Measurements from ENCODE around the gene HECTD3.
"Not testable (repeated sequence)": the region's sequence is repeated elsewhere in the genome, so short reads cannot be mapped to it uniquely, and the experiment has no call there.

Gene HECTD3

GRCh38 chr1:45013551-45014209 is 2.6 kb upstream of the HECTD3 start:
- DNase-seq: no peak

DNA sequence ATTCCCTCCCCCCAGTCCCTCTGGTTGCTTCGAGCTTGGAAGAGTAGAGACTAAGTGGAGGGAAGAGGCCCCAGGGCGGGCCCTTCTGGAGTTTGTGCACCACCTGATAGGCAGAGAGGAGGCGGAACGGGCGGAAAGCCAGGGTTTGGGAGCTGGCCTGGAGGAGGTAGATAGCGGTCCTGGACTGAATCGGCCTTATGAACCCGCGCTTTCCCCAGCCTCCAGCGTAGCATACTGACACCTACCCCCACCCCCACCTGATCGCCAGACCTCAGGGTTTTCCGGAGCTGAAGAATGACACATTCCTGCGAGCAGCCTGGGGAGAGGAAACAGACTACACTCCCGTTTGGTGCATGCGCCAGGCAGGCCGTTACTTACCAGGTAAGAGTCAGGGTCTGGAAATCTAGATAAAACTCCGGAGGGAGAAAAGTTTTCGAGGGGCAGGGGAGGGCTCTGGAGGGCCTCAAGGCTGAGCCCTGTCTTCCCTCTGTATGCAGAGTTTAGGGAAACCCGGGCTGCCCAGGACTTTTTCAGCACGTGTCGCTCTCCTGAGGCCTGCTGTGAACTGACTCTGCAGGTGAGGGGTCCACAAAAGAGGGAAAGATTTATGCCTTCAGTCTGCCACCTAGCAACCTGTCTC is 1.6 kb upstream of the HECTD3 start:
- DNase-seq: peak; percentile 22 to 62

DNA sequence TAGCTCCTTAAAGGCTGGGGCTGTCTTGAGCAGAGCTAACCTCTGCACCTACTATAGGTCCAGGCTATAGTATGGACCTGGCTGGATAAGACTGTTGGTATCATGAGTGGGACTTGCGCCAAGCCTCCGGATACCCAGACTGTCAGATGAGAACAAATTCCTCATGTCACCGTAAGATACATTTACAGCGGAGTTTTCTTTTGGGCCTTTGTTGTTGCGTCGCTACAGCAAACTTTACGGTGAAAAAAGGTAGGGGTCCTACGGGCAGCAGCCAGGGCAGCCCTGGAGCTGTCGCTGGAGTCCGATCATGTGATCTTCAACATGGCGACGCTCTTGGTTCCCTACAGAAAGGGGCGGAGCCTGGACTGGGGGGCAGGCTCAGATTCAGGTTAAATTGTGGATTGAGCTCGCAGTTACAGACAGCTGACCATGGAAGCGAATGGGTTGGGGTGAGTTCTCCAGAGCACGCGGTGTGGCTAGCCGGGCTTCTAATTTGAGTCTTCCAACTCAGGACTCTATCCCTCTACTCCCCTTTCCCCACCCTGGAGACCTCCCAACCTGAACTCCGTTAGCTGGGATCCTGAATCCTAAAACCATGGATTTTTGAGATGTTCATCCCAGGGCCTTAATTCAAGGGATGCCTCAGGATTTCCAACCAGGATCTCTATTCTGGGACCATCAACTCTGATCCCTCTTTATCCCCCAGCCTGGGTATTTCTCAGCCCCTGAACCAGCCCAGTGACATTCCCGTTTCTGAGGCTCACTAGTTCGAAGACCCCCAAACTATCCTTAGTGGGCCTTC is 914 bp upstream of the HECTD3 start, which contains the start of gene UROD:
TSS of gene UROD (plus strand) at position 418 of the 802 bp plus-strand sequence. CDS start at position 430, 12 bp downstream.
- DNase-seq: peak; percentile 98

DNA sequence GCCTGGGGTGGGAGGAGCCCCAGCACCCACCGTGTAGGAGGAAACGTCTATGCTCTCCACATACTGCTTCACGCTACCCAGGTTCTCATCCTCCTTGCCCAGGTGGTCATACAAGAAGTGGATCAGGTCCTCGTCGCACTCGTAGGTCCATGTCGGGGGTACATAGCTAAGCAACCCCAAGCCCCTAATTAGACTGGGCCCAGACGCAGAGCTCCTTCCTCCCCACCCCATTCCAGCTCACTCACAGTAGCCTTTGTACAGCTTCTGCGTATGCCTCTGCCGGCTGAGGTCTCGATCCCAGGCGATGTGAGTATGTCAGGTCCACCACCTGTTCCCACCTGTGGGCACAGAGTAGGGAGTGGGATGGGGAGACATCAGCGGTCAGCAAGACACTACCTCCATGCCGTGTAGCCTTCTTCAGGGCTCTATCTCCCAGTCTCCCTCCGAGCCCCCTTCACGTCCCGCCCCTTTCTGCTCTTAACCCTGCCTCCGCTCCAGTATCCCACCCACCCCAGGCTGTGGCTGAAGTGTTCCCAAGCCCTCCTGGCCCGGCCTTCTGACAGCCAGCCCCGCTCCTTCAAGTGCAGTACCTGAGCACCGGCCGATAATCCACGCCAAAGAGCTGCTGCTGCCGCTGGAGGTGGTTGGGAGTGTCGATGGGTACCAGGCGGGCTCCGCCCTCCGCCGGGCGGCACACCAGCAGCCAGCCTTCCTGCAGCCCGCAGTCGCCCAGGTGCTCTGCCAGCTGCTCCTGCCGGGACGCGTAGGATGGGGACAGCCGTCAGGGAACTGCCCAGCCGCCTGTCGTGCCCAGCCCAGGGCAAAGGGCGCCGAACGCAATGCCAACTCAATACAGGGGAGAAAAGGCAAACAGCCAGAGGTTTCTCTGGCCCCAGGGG is 919 bp downstream of the HECTD3 start:
- peak in 1 of 2 donors; percentile 2 for DNase-seq

DNA sequence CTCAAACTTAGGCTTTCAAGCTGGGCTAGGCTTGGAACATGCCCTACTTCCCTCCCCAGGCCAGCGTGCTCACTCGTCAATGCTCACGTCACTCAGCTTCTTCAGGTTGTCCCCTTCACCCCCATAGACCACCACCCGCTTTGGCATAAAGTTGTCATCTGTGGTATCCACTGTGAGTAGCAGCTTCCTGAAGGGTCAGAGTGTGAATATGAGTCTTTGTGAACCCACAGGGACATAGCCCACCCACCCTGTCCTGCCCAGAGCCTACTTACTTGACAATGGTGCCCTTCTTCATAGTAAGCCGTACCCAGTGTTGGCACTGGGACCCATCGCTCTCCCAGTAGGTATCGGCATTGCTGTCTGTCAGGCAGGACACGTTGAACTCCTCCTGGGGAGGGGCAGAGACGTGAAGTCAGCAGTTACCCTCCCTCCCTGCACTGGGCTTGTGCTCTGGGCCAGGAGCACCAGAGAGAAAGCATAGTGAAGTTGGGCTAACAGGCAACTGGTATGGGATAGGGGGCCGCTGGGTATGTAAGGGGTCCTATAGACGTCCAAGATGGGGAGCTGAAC is 1.7 kb downstream of the HECTD3 start:
- no peak for DNase-seq

- no peak for DNase-seq
Measured at GRCh38 chr1:45008516-45008915, 2.6 kb downstream of the HECTD3 start.

- no peak for DNase-seq
Measured at GRCh38 chr1:45008076-45008475, 3.0 kb downstream of the HECTD3 start.

GRCh38 chr1:45007311-45007710 is 3.8 kb downstream of the HECTD3 start:
- no peak for DNase-seq

DNA sequence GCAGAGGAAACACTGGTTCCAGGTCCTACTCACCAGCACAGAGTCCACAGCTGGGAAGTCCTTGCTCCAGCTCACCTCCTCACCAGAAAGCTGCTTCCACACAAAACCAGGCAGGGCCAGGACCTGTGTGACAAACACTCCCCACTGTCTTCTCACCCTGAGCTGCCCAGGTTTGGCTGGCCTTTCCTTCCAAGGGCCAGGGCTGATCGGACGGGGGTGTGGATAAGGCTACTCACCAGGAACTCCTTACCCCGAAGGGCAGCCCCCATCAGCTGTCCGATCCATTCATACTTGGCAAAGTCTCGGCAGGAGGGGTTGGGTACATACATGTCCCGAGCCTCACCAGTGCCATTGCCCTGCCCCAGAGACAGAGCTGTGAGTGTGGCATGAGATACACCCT is 5.4 kb downstream of the HECTD3 start:
- DNase-seq: no peak

DNA sequence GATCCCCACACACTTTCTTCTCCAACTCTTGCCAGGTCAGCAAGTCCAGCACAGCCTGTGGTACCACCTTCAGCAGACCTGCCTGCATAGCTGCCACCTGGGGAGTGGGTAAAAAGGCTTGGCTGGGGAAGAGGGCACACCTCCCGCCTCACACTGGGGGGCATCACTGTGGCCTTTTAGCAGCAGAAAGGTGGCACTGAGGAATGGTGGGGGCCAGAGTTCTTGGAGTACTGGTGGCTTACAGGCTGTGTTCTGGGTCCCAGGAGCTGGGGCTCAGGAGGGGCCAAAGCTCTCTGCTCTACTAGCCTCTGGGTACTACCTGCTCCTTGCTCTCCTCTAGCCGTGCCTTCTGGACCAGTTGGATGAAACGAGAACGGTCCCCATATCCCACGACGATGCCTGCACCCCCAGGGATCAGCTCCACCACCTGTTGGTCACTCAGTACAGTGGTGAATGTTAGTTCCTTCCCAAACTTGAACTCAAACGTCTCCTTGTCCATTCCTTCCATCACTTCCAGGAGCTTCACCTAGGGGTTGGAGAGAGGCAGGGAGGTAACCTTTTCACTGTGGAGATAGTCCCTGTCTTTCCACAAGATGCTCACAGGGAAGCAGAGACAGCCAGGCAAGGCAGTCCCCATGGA is 6.7 kb downstream of the HECTD3 start:
- DNase-seq: no peak

DNA sequence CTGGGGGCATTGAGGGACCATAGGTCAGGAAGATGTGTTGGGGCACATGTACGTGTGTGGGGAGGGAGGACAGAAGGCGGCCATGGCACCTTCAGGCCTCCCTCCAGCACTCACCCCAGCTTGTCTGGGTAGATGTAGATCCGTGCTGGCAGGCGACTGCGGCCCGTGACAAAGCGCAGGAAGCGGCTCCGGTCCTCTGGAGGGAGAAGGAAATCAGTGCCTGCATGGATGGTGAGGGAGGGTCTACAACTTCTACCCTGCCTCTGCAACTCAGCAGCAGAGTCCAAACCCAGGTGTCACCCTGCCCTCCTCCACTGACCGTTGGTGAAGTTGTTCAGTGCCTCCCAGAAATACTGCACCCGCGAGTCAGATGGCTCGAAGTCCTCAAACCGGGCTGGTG is 7.4 kb downstream of the HECTD3 start:
- no peak for DNase-seq

GRCh38 chr1:45002650-45003645 is 8.2 kb downstream of the HECTD3 start:
- DNase-seq: no peak

GRCh38 chr1:45001576-45001975 is 9.5 kb downstream of the HECTD3 start:
- not testable (repeated sequence) for DNase-seq

- peak; percentile 88 for DNase-seq
Measured at GRCh38 chr1:45001011-45001481, 10.1 kb downstream of the HECTD3 start.

- DNase-seq: no peak
Measured at GRCh38 chr1:44999232-44999631, 11.9 kb downstream of the HECTD3 start.

DNA sequence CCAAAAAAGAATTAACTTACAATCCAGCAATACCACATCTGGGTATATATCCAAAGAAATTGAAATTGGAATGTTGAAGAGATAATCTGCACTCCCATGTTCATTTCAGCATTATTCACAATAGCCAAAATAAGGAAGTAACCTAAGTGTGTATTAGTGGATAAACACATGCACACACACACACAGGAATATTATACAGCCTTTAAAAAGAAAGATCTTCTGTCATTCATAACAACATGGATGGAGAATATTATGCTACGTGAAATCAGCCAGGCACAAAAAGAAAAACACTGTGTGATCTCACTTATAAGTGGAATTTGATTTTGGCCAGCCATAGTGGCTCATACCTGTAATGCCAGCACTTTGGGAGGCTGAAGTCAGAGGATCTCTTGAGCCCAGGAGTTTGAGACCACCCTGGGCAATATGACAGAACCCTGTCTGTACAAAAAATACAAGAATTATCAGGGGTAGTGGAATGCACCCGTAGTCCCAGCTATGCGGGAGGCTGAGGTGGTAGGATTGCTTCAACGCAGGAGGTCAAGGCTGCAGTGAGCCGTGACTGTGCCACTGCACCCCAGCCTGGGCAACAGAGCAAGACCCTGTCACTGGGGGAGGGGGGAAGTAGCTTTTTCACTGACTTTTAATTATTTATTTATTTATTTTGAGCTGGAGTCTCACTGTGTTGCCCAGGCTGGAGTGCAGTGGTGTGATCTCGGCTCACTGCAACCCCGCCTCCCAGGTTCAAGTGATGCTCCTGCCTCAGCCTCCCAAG is 15.5 kb downstream of the HECTD3 start:
- no peak for DNase-seq

DNA sequence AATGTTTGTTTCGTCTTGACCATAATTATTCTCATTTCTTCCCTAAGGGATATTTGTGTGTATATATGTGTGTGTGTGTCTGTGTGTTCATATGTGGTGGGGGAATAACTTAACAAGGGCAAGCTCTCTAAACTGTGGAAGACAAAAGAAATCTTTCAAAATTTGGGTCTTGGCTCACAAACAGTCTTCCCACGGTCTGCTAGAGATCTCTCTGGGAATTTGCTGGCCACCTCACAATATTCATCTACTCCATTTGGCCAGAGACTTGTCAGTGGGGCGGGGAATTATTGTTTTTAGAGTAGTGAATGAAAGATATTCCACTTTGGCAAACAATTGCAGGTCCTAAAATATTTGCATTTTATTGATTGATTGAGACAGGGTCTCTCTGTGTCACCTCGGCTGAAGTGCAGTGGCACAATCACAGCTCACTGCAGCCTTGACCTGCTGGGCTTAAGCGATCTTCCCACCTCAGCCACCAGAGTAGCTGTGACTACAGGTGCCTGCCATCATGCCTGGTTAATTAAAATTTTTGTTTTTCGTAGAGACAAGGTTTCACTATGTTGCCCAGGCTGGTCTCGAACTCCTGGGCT is 16.7 kb downstream of the HECTD3 start:
- no peak for DNase-seq

DNA sequence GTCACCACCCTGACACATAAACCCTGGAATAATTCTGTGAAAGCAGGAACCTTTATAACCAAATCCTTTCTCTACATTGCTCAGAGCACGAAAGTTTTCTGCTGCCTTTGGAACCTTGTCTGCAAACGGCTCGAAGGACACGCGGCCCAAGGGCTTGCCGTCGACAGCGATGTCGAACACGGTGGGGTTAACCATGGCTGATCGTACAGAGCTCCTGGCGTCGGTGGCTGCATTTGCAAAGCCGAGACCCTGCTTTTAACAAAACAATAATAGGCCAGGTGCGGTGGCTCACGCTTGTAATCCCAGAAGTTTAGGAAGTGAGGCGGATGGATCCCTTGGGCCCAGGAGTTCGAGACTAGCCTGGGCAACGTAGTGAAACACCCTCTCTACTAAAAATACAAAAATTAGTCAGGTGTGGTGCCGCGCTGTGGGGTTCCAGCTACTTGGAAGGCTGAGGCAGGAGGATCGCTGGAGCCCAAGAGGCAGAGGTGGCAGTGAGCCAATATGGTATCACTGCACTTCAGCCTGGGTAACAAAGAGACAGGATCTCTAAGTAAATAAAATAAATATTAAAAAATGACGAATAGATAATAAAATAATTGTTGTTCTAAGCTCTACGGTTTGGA is 22.5 kb downstream of the HECTD3 start:
- DNase-seq: no peak
